Stomach (tissue), 4 donors: Measurements from ENCODE around the gene FLOT2.

ENCODE experiments used
- POLR2A ChIP-seq, 4 donors: fragments of 450-650 bp; IDR thresholded peaks; one replicate each; pipeline ENCODE4 v1.6.1; 2016; ENCODE audit warnings: antibody characterized with exemption in 4 of 4, control low read depth in 2 of 4, mild to moderate bottlenecking in 1 of 4, moderate library complexity in 1 of 4
- POLR2AphosphoS5 ChIP-seq, 3 donors: sonication (generic); formaldehyde crosslinking; IDR thresholded peaks; one replicate each; pipeline ENCODE4 v1.6.1; 2016; ENCODE audit warnings: antibody characterized with exemption in 3 of 3
- TF ChIP-seq, protein P1 (sequence below), 7 experiments: fragments of 450-650 bp in 4 of 7; fragments of 200-600 bp in 3 of 7; sonication (generic) in 3 of 7; IDR thresholded peaks; one replicate each; pipeline ENCODE4 v1.5.1; 2016 to 2019; ENCODE audit warnings: antibody characterized with exemption in 7 of 7, control low read depth in 2 of 7, mild to moderate bottlenecking in 1 of 7

DNA sequence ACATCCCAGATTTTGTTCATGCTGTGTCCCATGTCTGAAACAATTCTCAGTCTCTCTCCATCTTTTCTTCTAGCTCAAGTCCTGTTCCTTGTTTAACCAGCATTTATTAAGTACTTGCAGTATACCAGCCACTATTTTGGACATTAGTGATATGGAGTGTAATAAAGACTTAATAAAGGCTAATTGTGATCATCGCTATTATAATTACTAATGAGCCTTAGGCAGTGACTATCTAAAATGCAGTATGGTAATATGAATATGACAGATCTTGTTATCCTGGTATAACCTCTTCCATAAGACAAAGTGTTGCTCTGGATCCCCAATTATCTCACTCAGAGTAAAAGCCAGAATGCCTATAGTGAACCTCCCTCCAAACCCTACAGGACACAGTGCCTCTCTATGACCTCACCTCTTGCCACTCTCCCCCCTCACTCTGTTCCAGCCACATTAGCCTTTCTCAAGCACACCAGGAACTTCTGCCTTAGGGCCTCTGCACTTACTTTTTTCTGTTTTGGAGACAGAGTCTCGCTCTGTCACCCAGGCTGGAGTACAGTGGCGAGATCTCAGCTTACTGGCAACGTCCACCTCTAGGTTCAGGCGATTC, 1.8 kb upstream of the FLOT2 start:
- TF ChIP-seq POLR2AphosphoS5 (IDR thresholded peaks at IDR 0.05) (no peak), POLR2A (IDR thresholded peaks at IDR 0.05) (no peak)
- TF ChIP-seq, protein P1, sequence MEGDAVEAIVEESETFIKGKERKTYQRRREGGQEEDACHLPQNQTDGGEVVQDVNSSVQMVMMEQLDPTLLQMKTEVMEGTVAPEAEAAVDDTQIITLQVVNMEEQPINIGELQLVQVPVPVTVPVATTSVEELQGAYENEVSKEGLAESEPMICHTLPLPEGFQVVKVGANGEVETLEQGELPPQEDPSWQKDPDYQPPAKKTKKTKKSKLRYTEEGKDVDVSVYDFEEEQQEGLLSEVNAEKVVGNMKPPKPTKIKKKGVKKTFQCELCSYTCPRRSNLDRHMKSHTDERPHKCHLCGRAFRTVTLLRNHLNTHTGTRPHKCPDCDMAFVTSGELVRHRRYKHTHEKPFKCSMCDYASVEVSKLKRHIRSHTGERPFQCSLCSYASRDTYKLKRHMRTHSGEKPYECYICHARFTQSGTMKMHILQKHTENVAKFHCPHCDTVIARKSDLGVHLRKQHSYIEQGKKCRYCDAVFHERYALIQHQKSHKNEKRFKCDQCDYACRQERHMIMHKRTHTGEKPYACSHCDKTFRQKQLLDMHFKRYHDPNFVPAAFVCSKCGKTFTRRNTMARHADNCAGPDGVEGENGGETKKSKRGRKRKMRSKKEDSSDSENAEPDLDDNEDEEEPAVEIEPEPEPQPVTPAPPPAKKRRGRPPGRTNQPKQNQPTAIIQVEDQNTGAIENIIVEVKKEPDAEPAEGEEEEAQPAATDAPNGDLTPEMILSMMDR (IDR thresholded peaks at IDR 0.05), result no peak
